GM12801 (cell line): Measurements from ENCODE around the gene DNAH1.

Experiments used
- CTCF ChIP-seq: IDR thresholded peaks from one replicate; pipeline ENCODE4 v1.5.1; 2011; ENCODE audit warnings: control low read depth; ENCODE audit not compliant: insufficient read length; ENCODE audit errors: extremely low read depth

Gene DNAH1

GRCh38 chr3:52289338-52289746 lies 26.8 kb upstream of the DNAH1 start:
- no peak for TF ChIP-seq CTCF

- no peak for TF ChIP-seq CTCF
Measured at GRCh38 chr3:52289747-52290595, 26.1 kb upstream of the DNAH1 start.

- TF ChIP-seq CTCF: no peak
Measured at GRCh38 chr3:52290596-52291507, 25.3 kb upstream of the DNAH1 start.

- no peak for TF ChIP-seq CTCF
Measured at GRCh38 chr3:52291508-52292181, 24.5 kb upstream of the DNAH1 start.

- no peak for TF ChIP-seq CTCF
Measured at GRCh38 chr3:52292247-52293065, 23.7 kb upstream of the DNAH1 start.

DNA sequence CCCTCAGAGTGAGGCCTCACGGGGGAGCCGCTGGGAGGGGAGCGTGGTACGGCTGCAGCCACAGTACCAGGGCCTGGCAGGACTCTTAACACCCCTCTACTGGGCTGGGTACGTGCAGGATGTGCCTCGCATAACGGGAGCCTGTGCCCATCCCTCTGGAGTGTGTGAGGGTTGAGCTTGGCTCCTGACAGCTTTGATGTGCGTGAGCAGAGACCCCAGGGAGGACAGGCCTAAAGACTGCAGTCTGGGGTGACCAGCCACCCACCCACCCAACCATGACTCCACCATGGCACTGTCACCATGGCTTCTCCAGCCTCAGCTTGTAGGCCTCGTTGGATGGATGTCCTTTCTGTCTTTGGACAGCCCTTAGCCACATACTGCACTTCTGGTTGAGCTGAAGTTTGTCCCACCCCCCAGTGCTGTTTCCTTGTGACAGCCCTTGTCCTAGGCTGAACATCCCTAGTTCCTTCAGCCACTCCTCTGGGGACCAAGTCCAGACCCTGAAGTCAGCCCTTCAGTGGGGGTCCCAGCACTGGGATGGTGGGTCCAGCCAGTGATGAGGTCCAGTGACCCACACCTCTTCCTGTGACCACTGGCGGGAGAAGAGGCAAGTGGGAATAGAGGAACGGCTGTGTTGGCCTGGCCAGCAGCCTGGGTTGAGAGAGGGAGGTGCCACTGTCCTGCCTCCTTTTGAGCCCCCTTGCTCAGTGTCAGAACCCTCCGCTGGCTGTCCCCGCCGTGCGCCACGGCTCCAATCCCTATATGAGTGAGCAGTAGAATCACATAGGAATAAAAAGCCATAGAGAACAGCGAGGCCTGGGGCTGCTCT lies 22.4 kb upstream of the DNAH1 start:
- TF ChIP-seq CTCF: no peak
